GM18868 (cell line): ENCODE data around the gene PALD1.

Experiments
- ATAC-seq: cut with Tn5 transposase; IDR thresholded peaks from one replicate; pipeline ENCODE4 v1.9.1; 2021; ENCODE audit warnings: mild to moderate bottlenecking, moderate library complexity; ENCODE audit not compliant: unreplicated experiment

The PALD1 gene

GRCh38 chr10:70478191-70479164, at the start of gene PALD1:
PALD1 (plus strand) TSS chr10:70478767; CDS start chr10:70525952, 47,185 bp downstream.
- ATAC-seq: peak; percentile 30

- ATAC-seq: no peak
Observed at GRCh38 chr10:70430493-70431445, 47.8 kb upstream of the PALD1 start.

GRCh38 chr10:70432101-70432500, 46.5 kb upstream of the PALD1 start:
- no peak for ATAC-seq

- no peak for ATAC-seq
Observed at GRCh38 chr10:70432561-70433263, 45.9 kb upstream of the PALD1 start.

- no peak for ATAC-seq
Observed at GRCh38 chr10:70433581-70434280, 44.8 kb upstream of the PALD1 start.

- no peak for ATAC-seq
Observed at GRCh38 chr10:70435241-70436085, 43.1 kb upstream of the PALD1 start.

GRCh38 chr10:70437721-70438120, 40.8 kb upstream of the PALD1 start:
- no peak for ATAC-seq

- ATAC-seq: no peak
Observed at GRCh38 chr10:70440296-70441160, 38.0 kb upstream of the PALD1 start.

GRCh38 chr10:70441161-70441894, 37.2 kb upstream of the PALD1 start, which contains the start of gene NODAL:
NODAL (minus strand) TSS chr10:70441681; CDS start chr10:70441667, 14 bp downstream.
- ATAC-seq: no peak

GRCh38 chr10:70441895-70442309, 36.7 kb upstream of the PALD1 start:
- ATAC-seq: no peak

- ATAC-seq: no peak
Observed at GRCh38 chr10:70442332-70442988, 36.1 kb upstream of the PALD1 start.

GRCh38 chr10:70444744-70445143, 33.8 kb upstream of the PALD1 start:
- ATAC-seq: no peak

GRCh38 chr10:70445718-70446657, 32.6 kb upstream of the PALD1 start:
- no peak for ATAC-seq

- ATAC-seq: no peak
Observed at GRCh38 chr10:70448236-70448635, 30.3 kb upstream of the PALD1 start.

- no peak for ATAC-seq
Observed at GRCh38 chr10:70455213-70455630, 23.3 kb upstream of the PALD1 start.

- no peak for ATAC-seq
Observed at GRCh38 chr10:70456164-70456563, 22.4 kb upstream of the PALD1 start.
